NT2/D1 (cell line): ENCODE results near the gene CLCA4.

Experiments used
- SUZ12 ChIP-seq: IDR thresholded peaks from 2 replicates; pipeline ENCODE4 v1.6.1; 2011; ENCODE audit not compliant: insufficient read length, insufficient read depth; ENCODE audit errors: extremely low read depth
- YY1 ChIP-seq: IDR thresholded peaks from 2 replicates; pipeline ENCODE4 v1.6.1; 2011; ENCODE audit not compliant: insufficient read length, insufficient read depth
- ZNF274 ChIP-seq: IDR thresholded peaks from 2 replicates; pipeline ENCODE4 v1.6.1; 2011; ENCODE audit warnings: mild to moderate bottlenecking, low read depth, low read length

GRCh38 chr1:86567341-86567740 lies 20.5 kb downstream of the CLCA4 start:
- TF ChIP-seq YY1 = no peak
- no peak for TF ChIP-seq ZNF274
- no peak for TF ChIP-seq SUZ12
